ENCODE results near the gene RAB21.
"Not testable (repeated sequence)": the region's sequence is repeated elsewhere in the genome, so short reads cannot be mapped to it uniquely, and the experiment has no call there.

Gene RAB21

DNA sequence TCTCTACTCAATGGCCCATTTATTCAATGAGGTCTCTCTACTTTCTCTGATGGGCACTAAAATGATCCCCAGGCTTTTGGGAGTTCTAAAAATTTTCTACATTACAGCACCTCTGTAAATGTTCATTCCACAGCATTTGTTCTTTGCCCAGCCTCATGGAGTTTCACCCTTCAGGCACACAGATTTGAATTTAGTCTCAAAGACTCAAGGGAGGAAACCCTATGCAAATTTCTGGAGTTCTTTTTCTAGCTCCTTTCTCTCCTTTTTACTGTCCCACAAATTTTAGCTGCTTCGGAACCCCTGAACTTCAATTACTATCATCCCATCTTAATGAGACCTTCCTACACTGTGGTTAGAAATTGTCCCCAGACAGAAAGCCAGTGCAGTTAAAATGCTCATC lies 17.5 kb upstream of the RAB21 start:
- Mint-ChIP-seq H3K36me3 (ENCODE audit: low read depth) (no peaks in the 10 kb centered on the region), H3K4me1 (no peaks in the 10 kb centered on the region), H3K9me3 (no peaks in the 10 kb centered on the region), H3K27ac (no peak overlapping the region), H3K27me3 (no peaks in the 10 kb centered on the region), H3K4me3 (no peak overlapping the region)
- ATAC-seq (no peak), DNase-seq (no peak)

DNA sequence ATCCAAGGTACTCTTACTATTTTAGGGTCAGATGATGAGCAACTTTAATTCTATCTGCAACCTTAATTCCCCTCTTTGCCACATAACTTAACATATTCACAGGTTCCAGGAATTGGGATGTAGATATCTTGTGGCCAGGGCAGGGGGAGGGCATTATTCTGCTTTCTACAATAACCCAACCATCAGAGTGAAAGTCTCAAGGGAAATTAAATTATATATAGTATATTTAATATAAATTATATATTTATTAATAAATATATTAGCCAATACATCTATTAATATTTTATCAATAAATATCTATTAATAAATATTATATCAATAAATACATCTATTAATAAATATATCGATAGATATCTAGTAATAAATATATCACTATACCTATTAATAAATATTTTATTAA lies 11.7 kb upstream of the RAB21 start:
- Mint-ChIP-seq H3K4me1 (no peaks in the 10 kb centered on the region), H3K4me3 (no peak overlapping the region), H3K9me3 (no peaks in the 10 kb centered on the region), H3K27me3 (no peaks in the 10 kb centered on the region), H3K36me3 (ENCODE audit: low read depth) (no peaks in the 10 kb centered on the region), H3K27ac (no peak overlapping the region)
- ATAC-seq (no peak), DNase-seq (no peak)

DNA sequence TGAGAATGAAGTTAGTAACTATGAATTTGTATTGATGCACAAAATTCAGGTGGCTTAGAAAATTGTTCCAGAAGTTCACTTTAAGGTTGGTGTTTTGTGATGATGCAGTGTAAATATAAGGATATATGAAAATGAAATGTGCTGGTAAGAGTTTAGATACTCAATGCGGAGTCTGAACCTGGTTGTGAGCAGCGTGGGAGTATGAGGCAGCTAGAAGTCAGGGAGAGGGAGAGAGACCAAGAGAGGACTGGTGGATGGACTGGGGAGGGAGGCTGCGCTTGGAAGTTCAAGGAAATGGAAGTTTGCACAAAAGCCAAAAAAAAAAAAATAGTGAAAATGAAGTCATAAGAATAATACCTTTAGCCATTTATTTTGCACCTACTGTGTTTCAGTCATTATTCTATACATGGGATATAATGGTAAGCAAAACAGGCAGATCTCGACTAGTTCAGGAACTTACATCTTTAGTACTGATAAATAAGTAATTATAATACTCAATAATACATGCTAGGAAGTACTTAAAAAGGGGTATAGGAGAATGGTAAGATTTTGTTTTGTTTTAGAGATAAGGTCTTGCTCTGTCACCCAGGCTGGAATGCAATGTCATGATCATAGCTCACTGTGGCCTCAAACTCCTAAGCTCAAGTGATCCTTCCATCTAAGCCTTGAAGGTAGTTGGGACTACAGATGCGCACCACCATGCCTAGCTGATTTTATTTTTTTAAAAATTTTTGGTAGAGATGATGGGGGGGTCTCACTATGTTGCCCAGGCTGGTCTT lies 10.0 kb upstream of the RAB21 start:
- Mint-ChIP-seq H3K27ac (no peak overlapping the region), H3K36me3 (ENCODE audit: low read depth) (no peaks in the 10 kb centered on the region), H3K4me3 (no peak overlapping the region), H3K4me1 (no peaks in the 10 kb centered on the region), H3K27me3 (peaks cover 4% of the 10 kb centered on the region), H3K9me3 (no peaks in the 10 kb centered on the region)
- ATAC-seq = no peak
- no peak for DNase-seq

DNA sequence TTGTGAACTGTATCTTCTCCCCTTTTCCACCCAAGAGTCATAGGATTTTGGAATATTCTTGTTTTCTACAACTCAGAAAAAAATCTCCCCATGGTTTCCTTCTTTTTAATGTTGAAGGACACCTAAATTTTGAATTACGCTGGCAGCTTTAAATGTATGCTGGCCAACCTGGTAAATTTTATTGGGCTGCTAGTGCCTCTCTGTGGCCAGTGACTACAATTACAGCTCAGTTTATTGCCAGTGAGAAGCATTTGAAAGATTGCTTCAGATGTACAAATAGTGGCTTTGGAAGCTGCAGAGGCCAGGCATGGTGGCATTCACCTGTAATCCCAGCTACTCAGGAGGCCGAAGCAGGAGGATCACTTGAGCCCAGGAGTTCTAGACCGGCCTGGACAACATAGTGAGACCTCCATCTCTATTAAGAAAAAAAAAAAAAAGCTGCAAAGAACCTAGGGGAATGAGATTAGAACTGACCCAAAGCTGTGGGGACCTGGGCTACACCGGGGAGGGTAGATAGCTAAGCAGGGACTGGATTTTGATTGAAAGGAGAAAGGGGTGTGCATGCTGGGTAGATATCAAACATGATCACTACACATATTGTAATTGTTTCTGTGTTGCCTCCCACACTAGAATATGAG lies 7.6 kb upstream of the RAB21 start:
- ATAC-seq = peak; percentile 78
- Mint-ChIP-seq H3K36me3 (ENCODE audit: low read depth) (no peaks in the 10 kb centered on the region), H3K4me3 (no peak overlapping the region), H3K4me1 (no peaks in the 10 kb centered on the region), H3K27me3 (peaks cover 17% of the 10 kb centered on the region), H3K27ac (no peak overlapping the region), H3K9me3 (no peaks in the 10 kb centered on the region)
- DNase-seq = peak; percentile 32

DNA sequence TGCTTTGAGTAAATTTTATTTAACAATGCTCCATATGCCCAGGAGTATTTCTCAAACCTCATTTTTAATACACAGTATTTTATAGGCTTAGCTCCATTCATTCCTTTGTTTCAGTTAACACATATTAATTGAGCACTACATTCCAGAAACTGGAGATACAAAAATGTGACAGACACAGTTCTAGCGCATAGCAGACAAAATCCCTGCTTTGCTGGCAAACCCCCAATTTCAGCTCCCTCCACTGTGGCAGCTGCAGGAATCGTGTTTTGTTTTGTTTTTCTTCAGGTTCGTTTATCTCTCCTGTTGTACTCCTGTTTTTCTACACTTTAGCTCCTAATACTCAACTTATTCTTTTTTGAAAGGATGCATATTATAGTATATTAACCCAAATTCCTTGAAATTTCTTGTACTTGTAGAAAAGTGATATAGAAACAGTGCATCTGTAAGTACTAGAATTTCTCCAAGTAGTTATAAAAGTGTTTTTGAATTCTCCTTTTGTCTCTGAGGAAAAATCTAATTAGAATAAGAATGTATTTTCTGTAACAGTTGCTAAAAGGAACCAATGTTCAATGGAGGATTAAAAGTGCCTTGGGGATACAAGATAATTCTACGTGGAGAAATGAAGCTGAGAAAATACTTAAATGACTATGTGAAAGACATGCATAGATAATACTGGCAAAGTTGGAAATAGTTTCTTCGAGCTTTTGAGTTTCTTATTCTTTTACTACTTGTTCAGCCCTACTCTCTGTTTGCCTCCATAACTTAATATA lies 6.4 kb upstream of the RAB21 start:
- Mint-ChIP-seq H3K4me1 (no peaks in the 10 kb centered on the region), H3K9me3 (no peaks in the 10 kb centered on the region), H3K4me3 (no peak overlapping the region), H3K27ac (no peak overlapping the region), H3K36me3 (ENCODE audit: low read depth) (no peaks in the 10 kb centered on the region), H3K27me3 (peaks cover 21% of the 10 kb centered on the region)
- DNase-seq (no peak), ATAC-seq (no peak)

DNA sequence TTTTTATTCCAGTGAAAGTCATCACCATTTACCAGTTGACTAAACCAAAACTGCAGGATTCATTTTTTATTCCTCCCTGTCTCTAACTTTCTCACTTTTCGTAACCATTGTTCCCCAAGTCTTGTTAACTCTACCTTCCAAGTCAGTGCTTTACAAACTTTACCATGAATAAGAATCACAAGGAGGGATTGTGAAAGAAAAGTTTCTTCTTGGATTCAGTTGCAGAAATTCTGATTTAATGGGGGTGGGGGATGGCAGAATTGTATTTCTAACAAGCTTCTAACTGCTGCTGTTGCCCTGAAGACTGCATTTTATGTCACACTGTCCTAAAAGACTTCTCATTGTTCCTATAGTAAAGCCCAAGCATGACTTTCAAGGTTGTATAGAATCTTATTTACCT lies 5.0 kb upstream of the RAB21 start:
- no peak overlapping the region for H3K27ac Mint-ChIP-seq
- no peaks in the 10 kb centered on the region for H3K9me3 Mint-ChIP-seq
- no peaks in the 10 kb centered on the region for H3K36me3 Mint-ChIP-seq (ENCODE audit: low read depth)
- no peak for DNase-seq
- ATAC-seq = no peak
- peaks cover 21% of the 10 kb centered on the region for H3K27me3 Mint-ChIP-seq
- peaks cover 9% of the 10 kb centered on the region for H3K4me1 Mint-ChIP-seq
- H3K4me3 Mint-ChIP-seq = no peak overlapping the region

DNA sequence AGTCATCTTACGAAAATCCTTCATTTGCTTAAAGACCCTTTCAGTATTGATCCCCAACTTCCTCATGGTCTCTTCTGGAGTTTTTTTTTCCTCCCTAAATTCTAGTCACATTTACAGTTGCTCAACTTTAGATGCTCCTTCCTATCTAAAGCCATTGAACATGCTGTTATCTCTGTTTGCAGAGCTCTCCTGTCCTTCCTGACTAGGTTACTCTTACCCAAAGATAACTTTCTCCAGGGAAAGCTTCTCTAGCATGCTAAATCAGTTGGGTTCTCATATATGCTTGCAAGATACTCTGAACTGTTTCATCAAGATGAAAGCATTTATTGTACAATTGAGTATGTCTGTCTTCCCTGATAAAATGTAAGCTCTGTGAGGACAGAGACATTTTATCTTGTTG lies 1.8 kb upstream of the RAB21 start:
- Mint-ChIP-seq H3K27ac (no peak overlapping the region), H3K4me3 (no peak overlapping the region), H3K27me3 (peaks cover 21% of the 10 kb centered on the region), H3K4me1 (peaks cover 27% of the 10 kb centered on the region), H3K9me3 (no peaks in the 10 kb centered on the region), H3K36me3 (ENCODE audit: low read depth) (peaks cover 25% of the 10 kb centered on the region)
- DNase-seq (no peak), ATAC-seq (no peak)

DNA sequence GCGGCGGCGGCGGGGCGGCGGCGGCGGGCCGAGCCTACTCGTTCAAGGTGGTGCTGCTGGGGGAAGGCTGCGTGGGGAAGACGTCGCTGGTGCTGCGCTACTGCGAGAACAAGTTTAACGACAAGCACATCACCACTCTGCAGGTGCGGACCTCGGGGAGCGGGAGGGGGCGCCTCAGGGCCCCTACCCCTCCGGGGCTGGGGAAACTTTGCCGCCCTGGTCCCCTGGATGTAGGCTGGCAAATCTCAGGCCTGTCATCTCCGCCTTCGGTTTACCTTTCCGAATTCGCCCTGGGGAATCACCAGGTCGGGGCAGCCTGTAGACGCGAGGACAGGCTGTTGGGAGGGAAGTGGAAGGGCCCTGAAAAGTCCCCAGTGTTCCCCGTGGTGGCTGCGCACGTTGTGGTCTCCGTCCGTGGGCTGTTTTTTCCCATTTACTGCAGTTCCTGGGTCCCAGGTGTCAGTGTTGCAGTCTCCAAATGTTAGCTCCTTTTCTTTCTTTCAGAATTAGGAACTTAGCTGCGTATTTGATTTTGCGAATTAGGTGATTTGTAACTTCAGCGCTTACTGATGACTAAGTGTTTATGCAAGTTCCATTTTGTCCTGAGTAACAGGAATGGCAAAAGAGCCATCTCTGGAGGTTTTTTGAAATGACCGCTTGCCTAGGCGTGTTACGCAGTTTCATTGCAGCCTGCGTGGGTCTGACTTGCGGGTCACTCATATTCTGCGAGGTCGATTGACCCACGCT lies 656 bp downstream of the RAB21 start:
- peaks cover 49% of the 10 kb centered on the region for H3K36me3 Mint-ChIP-seq (ENCODE audit: low read depth)
- H3K27ac Mint-ChIP-seq = peak overlapping the region; percentile 94
- peak; percentile 68 for DNase-seq
- peak; percentile 67 for ATAC-seq
- peaks cover 22% of the 10 kb centered on the region for H3K9me3 Mint-ChIP-seq
- peaks cover 16% of the 10 kb centered on the region for H3K27me3 Mint-ChIP-seq
- peaks cover 40% of the 10 kb centered on the region for H3K4me1 Mint-ChIP-seq
- H3K4me3 Mint-ChIP-seq = peak overlapping the region; percentile 93

DNA sequence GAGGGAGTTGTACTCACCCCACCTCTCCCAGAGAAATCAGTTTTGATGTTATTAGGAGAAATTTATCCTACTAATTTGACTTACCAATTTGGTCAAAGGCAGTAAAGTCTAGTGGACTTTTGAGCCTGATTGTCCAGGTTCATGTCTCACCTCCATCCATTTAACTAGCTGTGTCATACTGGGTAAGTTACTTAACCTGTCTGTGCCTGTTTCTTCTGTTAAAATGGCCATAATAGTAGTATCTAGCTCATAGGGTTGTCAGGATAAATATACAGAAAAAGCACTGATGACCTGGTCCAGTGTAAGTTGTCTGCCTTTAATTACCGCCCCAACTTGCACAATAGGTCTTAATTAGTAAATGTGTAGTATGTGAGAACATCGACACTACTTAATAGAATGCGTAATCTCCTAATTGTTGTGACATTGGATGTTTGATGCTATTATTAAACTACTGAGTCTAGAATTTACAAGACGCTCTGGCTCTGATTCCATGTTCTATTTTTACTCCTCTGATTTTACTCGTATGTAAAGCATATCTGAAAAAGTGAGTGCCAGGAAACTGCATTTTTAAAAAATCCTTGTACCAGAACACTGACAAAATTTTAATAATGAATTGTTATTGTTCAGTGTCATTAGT lies 1.5 kb downstream of the RAB21 start:
- DNase-seq = no peak
- Mint-ChIP-seq H3K9me3 (peaks cover 27% of the 10 kb centered on the region), H3K4me3 (peak overlapping the region; percentile 93), H3K27ac (peak overlapping the region; percentile 94), H3K27me3 (peaks cover 10% of the 10 kb centered on the region), H3K36me3 (ENCODE audit: low read depth) (peaks cover 57% of the 10 kb centered on the region), H3K4me1 (peaks cover 40% of the 10 kb centered on the region)
- ATAC-seq = no peak

DNA sequence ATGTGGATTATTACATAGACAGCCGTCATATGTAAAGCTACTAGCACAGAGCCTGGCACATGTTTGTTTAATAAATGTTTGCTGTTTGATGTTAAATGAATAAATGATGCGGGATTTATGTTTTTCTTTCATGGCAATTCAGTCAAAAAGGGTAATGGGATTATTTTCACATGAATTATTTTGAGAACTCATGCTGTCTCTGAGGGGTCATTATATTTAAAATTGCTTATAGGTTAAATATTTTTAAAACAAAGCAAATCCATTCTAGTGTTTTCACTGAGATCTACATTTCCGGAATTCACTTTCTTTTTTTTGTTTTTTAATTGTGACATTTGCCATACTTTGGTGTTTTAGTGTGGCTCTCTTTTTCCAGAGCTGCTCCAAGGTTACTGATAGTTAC lies 5.3 kb downstream of the RAB21 start:
- peaks cover 49% of the 10 kb centered on the region for H3K4me1 Mint-ChIP-seq
- H3K9me3 Mint-ChIP-seq = peaks cover 27% of the 10 kb centered on the region
- ATAC-seq = no peak
- no peaks in the 10 kb centered on the region for H3K27me3 Mint-ChIP-seq
- no peak for DNase-seq
- peaks cover 81% of the 10 kb centered on the region for H3K36me3 Mint-ChIP-seq (ENCODE audit: low read depth)
- no peak overlapping the region for H3K27ac Mint-ChIP-seq
- H3K4me3 Mint-ChIP-seq = no peak overlapping the region

DNA sequence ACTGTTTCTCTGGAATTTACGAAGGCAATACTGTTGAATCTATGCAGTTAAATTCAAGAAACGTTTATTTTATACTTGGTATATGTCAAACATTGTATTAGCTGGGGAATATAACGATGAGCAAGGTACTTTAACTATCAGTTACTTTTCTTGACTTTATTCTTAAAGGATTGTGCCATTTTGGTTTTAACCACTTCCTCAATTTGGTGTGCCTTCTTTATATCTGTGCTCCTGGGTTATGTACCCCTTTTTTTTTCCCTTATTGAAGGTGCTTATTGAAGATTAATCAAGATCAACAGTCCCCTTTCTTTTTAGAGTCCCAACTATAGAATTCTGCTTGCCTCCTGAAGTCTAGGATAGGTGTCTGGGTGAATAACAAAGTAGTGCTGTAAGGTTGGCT lies 5.8 kb downstream of the RAB21 start:
- peaks cover 84% of the 10 kb centered on the region for H3K36me3 Mint-ChIP-seq (ENCODE audit: low read depth)
- ATAC-seq = no peak
- H3K27me3 Mint-ChIP-seq = no peaks in the 10 kb centered on the region
- peaks cover 54% of the 10 kb centered on the region for H3K4me1 Mint-ChIP-seq
- no peak for DNase-seq
- H3K9me3 Mint-ChIP-seq = peaks cover 27% of the 10 kb centered on the region
- H3K4me3 Mint-ChIP-seq = no peak overlapping the region
- no peak overlapping the region for H3K27ac Mint-ChIP-seq

DNA sequence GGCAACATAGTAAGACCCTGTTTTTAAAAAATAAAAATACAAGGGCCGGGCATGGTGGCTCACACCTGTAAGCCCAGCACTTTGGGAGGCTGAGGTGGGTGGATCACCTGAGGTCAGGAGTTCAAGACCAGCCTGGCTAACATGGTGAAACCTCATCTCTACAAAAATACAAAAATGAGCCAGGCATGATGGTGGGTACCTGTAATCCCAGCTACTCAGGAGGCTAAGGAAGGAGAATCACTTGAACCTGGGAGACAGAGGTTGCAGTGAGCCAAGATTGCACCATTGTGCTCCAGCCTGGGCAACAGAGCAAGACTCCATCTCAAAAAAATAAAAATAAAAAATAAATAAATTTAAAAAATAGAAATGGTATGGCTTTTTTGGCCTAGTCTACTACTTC lies 6.7 kb downstream of the RAB21 start:
- peaks cover 77% of the 10 kb centered on the region for H3K36me3 Mint-ChIP-seq (ENCODE audit: low read depth)
- H3K9me3 Mint-ChIP-seq = peaks cover 27% of the 10 kb centered on the region
- not testable (repeated sequence) for DNase-seq, H3K27ac Mint-ChIP-seq, H3K27me3 Mint-ChIP-seq, H3K4me3 Mint-ChIP-seq, ATAC-seq
- H3K4me1 Mint-ChIP-seq = peaks cover 58% of the 10 kb centered on the region

DNA sequence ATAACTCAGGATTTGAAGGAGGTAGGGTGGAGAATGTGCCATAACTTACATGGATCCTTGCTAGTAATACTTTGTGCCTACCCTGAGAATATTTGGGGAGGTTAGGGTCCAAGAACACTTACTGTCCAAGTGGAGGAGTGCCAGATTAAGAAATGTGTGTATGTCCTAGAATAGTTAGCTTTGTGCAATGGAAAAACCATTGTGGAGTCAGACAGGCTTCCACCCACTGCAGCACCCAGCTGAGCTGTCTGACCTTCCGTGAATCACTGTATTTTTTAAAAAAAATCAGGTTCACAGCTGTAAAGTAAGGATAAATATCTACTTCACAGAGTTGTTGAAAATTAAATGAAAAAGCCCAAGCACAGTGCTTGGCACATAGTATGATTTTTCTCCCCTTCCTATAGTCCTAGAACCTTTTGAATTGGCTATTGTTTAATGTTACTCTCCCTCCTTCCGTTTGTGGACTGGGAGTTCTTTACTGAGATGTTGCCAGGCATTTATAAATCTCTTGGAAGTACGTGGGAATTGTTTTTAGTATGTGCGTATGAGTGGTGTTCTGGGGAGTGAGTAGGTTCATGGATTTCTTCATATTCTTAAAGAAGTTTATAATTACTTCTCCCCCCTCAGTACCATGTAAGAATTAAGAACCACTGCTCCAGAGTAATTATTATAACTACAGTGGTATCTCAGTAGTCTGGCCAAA lies 9.2 kb downstream of the RAB21 start:
- ATAC-seq (no peak), DNase-seq (no peak)
- H3K36me3 Mint-ChIP-seq (ENCODE audit: low read depth) = peaks cover 56% of the 10 kb centered on the region

More for the DNA sequence above, 9.2 kb downstream of the RAB21 start:
- H3K27me3 Mint-ChIP-seq = no peaks in the 10 kb centered on the region
- H3K4me3 Mint-ChIP-seq = peak overlapping the region; percentile 6
- peaks cover 20% of the 10 kb centered on the region for H3K9me3 Mint-ChIP-seq
- H3K27ac Mint-ChIP-seq = peak overlapping the region; percentile 15
- H3K4me1 Mint-ChIP-seq = peaks cover 59% of the 10 kb centered on the region
